DMS79 (cell line): ENCODE data around the gene FUT8.
A peak's percentile ranks its signal among the peaks of the same experiment; 100 is the strongest.
"Not testable (repeated sequence)": the region's sequence is repeated elsewhere in the genome, so short reads cannot be mapped to it uniquely, and the experiment has no call there.

ENCODE experiments used
- DNase-seq: peaks from one replicate; lab custom pipeline; 2025; lab: John Stamatoyannopoulos, UW

Gene FUT8

GRCh38 chr14:65623759-65624158 lies 211.2 kb downstream of the FUT8 start:
- DNase-seq = no peak

- no peak for DNase-seq
Measured at GRCh38 chr14:65627315-65627714, 214.8 kb downstream of the FUT8 start.

- DNase-seq = no peak
Measured at GRCh38 chr14:65628664-65629063, 216.1 kb downstream of the FUT8 start.

- DNase-seq = peak; percentile 18
Measured at GRCh38 chr14:65631040-65631439, 218.5 kb downstream of the FUT8 start.

GRCh38 chr14:65632487-65632886 lies 220.0 kb downstream of the FUT8 start:
- DNase-seq = no peak

GRCh38 chr14:65633666-65634065 lies 221.1 kb downstream of the FUT8 start:
- DNase-seq = not testable (repeated sequence)

GRCh38 chr14:65637780-65638179 lies 225.2 kb downstream of the FUT8 start:
- no peak for DNase-seq

GRCh38 chr14:65639216-65639615 lies 226.7 kb downstream of the FUT8 start:
- no peak for DNase-seq

- no peak for DNase-seq
Measured at GRCh38 chr14:65650826-65651225, 238.3 kb downstream of the FUT8 start.

GRCh38 chr14:65656554-65656953 lies 244.0 kb downstream of the FUT8 start:
- DNase-seq = no peak

GRCh38 chr14:65658202-65658601 lies 245.7 kb downstream of the FUT8 start:
- no peak for DNase-seq

- no peak for DNase-seq
Measured at GRCh38 chr14:65661865-65662264, 249.3 kb downstream of the FUT8 start.

- no peak for DNase-seq
Measured at GRCh38 chr14:65664436-65664835, 251.9 kb downstream of the FUT8 start.

- DNase-seq = no peak
Measured at GRCh38 chr14:65676361-65677014, 264.0 kb downstream of the FUT8 start.

- DNase-seq = no peak
Measured at GRCh38 chr14:65685572-65685971, 273.0 kb downstream of the FUT8 start.

GRCh38 chr14:65686761-65687160 lies 274.2 kb downstream of the FUT8 start:
- no peak for DNase-seq

GRCh38 chr14:65689070-65689469 lies 276.5 kb downstream of the FUT8 start:
- DNase-seq = no peak

- not testable (repeated sequence) for DNase-seq
Measured at GRCh38 chr14:65692566-65692965, 280.0 kb downstream of the FUT8 start.

GRCh38 chr14:65696801-65697200 lies 284.3 kb downstream of the FUT8 start:
- DNase-seq = no peak

GRCh38 chr14:65703521-65703920 lies 291.0 kb downstream of the FUT8 start:
- no peak for DNase-seq

GRCh38 chr14:65703996-65704395 lies 291.5 kb downstream of the FUT8 start:
- DNase-seq = peak; percentile 58

GRCh38 chr14:65704437-65704836 lies 291.9 kb downstream of the FUT8 start:
- DNase-seq = no peak

- DNase-seq = no peak
Measured at GRCh38 chr14:65704850-65705249, 292.3 kb downstream of the FUT8 start.

GRCh38 chr14:65709576-65709975 lies 297.0 kb downstream of the FUT8 start:
- DNase-seq = no peak
